ENCODE data around the gene FAM124B.

The FAM124B gene

DNA sequence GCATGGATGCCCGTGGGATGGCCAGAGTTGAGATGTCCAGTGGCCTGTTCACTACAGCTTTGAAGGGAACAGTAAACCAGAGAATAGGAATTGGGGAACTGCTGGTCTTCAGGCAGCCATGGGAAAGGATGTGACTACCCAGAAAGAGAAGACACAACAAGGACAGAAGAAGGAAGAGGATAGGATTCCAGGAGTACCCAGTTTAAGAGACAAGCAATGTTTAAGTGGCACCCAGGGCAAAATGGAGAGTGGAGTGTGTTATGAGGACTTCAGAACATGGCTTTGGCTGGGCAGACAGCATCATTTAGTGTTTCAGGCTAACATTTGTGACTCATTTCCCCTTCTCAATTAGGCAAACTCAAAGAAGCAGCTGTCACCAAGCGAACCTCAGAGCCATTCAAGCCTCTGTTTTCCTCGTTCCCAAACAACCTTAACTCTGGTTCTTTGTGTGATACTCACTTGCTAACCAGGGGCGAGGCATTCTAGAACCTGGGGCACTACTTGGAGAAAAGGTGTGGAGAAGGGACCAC is 4.0 kb upstream of the FAM124B start:
- in situ Hi-C loops (cut with HindIII; ENCODE audit: low sequenced_read_pairs) = no loop called here
- TF ChIP-seq, protein P1, sequence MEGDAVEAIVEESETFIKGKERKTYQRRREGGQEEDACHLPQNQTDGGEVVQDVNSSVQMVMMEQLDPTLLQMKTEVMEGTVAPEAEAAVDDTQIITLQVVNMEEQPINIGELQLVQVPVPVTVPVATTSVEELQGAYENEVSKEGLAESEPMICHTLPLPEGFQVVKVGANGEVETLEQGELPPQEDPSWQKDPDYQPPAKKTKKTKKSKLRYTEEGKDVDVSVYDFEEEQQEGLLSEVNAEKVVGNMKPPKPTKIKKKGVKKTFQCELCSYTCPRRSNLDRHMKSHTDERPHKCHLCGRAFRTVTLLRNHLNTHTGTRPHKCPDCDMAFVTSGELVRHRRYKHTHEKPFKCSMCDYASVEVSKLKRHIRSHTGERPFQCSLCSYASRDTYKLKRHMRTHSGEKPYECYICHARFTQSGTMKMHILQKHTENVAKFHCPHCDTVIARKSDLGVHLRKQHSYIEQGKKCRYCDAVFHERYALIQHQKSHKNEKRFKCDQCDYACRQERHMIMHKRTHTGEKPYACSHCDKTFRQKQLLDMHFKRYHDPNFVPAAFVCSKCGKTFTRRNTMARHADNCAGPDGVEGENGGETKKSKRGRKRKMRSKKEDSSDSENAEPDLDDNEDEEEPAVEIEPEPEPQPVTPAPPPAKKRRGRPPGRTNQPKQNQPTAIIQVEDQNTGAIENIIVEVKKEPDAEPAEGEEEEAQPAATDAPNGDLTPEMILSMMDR (IDR thresholded peaks at IDR 0.05; ENCODE audit: low read depth, low read length, missing control alignments) = no peak
- no peak for DNase-seq (ENCODE audit: low read depth)
- H3K4me3 ChIP-seq (ENCODE audit: low read depth, low read length) = no peak overlapping the region

DNA sequence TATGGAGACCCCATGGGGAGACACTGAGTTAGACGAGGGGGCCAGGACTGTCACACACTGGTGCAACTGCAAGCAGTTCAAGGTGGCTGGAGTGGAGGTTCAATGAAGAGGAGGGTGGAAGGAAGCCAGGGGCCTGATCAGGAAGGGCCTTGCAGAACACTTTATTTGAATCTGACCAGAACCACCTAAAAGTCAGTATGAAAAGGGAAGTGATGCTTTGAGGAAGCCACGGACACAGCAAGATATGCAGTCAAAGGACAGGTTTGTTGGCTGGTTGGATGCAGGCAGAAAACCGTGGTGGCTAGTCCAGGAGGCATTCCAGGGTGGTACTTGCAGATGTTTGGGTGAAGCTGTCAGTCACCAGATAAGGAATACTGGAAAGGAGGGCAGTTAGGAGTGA is 3.5 kb upstream of the FAM124B start:
- in situ Hi-C loops (cut with HindIII; ENCODE audit: low sequenced_read_pairs) = no loop called here
- H3K4me3 ChIP-seq (ENCODE audit: low read depth, low read length) = no peak overlapping the region
- no peak for DNase-seq (ENCODE audit: low read depth)
- TF ChIP-seq, protein P1 (IDR thresholded peaks at IDR 0.05; ENCODE audit: low read depth, low read length, missing control alignments) = no peak

DNA sequence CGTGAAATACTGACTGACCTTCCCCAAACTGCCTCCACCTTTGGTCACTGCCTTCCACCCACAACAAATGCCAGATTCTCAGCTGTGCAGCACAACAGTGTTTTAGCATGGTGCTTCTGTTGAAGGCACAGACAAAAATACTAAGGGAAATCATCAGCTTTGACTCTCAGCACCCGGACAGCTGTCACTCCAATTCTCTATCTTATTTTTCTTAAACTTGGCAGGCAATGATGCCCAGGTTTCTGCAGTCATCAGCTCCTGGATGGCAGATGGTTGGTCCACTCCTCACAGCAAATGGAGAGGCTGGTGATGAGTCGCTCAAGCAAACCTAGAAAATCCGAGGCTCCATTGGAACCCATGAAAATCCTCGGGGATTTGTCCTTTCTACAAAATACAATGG is 2.9 kb upstream of the FAM124B start:
- TF ChIP-seq, protein P1 (IDR thresholded peaks at IDR 0.05; ENCODE audit: low read depth, low read length, missing control alignments) = no peak
- H3K4me3 ChIP-seq (ENCODE audit: low read depth, low read length) = no peak overlapping the region
- in situ Hi-C loops (cut with HindIII; ENCODE audit: low sequenced_read_pairs) = no loop called here
- DNase-seq (ENCODE audit: low read depth) = no peak

DNA sequence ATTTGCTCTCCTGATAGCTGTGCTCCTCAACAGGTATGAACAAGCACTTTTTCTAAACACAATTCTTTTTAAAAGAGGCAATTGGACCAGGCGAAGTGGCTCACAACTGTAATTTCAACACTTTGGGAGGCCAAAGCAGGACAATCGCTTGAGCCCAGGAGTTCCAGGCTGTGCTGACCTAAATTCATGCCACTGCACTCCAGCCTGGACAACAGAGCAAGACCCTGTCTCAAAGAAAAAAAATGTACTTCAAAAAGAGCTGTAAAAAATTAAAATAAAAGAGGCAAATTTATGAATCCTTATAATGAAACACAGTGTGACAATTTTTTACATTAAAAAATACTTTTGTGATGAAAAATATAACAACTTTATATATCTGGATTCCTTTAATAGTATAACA is 1.8 kb upstream of the FAM124B start:
- DNase-seq (ENCODE audit: low read depth) = no peak
- TF ChIP-seq, protein P1 (IDR thresholded peaks at IDR 0.05; ENCODE audit: low read depth, low read length, missing control alignments) = no peak
- H3K4me3 ChIP-seq (ENCODE audit: low read depth, low read length) = no peak overlapping the region
- in situ Hi-C loops (cut with HindIII; ENCODE audit: low sequenced_read_pairs) = no loop called here

DNA sequence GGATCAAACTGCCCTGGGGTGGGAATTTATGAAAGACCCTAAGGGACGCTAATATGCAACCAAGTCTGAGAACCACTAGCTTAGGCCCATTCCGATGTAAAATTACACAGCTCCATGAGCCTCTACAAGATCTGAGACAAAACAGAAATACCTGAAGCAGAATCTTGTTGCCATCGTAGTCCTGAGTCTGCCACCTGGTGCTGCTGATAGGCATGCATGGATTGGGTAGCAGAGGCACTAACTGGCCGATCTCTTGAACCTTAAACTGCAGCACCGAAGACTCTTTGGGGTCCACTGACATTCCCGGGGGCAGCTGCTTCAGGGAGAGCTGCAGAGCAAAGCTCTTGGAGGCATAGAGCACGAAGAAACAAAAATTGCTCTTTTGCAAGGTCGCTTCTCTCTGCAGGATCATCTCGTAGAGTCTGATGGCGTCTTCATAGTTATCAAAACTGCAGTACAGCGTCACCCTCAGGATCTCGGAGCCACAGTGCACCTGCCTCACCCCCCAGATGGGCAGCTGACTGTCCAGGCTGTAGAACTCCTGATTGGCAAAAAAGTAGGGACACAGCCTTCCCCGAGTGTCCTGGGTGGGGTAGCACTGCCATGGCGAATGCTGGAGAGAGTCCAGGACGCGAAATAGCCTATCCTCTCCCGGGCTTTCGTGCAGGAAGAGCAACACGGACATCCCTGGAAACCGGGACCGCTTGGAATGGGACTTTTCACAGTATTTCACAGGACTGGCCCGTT is 848 bp downstream of the FAM124B start:
- no peak for DNase-seq (ENCODE audit: low read depth)
- TF ChIP-seq, protein P1 (IDR thresholded peaks at IDR 0.05; ENCODE audit: low read depth, low read length, missing control alignments) = no peak
- H3K4me3 ChIP-seq (ENCODE audit: low read depth, low read length) = no peak overlapping the region
- in situ Hi-C loops (cut with HindIII; ENCODE audit: low sequenced_read_pairs) = no loop called here

DNA sequence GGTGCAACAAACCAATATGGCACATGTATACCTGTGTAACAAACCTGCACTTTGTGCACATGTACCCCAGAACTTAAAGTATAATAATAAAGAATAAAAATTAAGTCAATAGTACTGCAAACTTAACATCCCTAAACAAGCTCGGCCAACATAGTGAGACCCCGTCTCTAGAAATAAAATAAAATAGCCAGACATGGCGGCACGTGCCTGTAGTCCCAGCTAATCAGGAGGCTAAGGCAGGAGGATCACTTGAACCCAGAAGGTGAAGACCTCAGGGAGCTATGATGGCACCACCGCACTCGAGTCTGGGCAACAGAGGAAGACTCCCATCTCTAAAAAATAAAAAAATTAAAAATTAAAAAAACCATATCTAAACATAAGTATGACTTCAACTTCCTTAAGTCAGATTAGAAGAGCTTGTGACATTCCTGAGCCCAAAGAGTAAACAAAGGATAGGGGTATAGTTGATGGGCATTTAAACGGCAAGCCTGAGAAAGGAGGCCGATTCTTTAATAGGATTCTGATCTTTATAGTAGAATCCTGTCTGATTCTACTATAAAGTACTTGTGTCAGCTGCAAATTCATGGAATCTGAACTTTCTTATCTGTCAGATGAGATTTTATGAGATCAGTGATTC is 1.6 kb downstream of the FAM124B start:
- no peak for DNase-seq (ENCODE audit: low read depth)
- TF ChIP-seq, protein P1 (IDR thresholded peaks at IDR 0.05; ENCODE audit: low read depth, low read length, missing control alignments) = no peak
- H3K4me3 ChIP-seq (ENCODE audit: low read depth, low read length) = no peak overlapping the region
- in situ Hi-C loops (cut with HindIII; ENCODE audit: low sequenced_read_pairs) = no loop called here

Measured in astrocyte of the cerebellum (primary cell).